B cell (primary cell): ENCODE measurements around the gene RFK. TPM values are rescaled to one million over a fixed set of nuclear protein-coding genes. Genes with fewer than 3 reads are reported as not detected.

Experiments used
- ATAC-seq: fragments of 200-7000 bp; cut with Tn5 transposase; one replicate; pipeline ENCODE4 v1.10.0; 2021; ENCODE audit warnings: low read depth, mild to moderate bottlenecking, moderate number of reproducible peaks, moderate library complexity
- CTCF ChIA-PET: fragments of 350-600 bp; sonication (Branson Sonifier 250); formaldehyde crosslinking; loops from one replicate; lab custom pipeline; 2021; ENCODE audit warnings: antibody characterized with exemption, inconsistent platforms; lab: Charles Lee
- POLR2A ChIA-PET: fragments of 350-600 bp; sonication (Branson Sonifier 250); formaldehyde crosslinking; loops from one replicate; lab custom pipeline; 2021; ENCODE audit warnings: antibody characterized with exemption; lab: Charles Lee
- DNase-seq: peaks from one replicate; pipeline ENCODE4 v3.0.0; 2013
- H2AFZ ChIP-seq: 2 replicates; pipeline ENCODE4 v1.6.1; 2012; ENCODE audit warnings: mild to moderate bottlenecking, low read depth, low read length; ENCODE audit not compliant: insufficient read depth, poor library complexity, severe bottlenecking
- H3K27ac ChIP-seq, 2 donors: 1 replicate in 1 of 2; 2 replicates in 1 of 2; pipeline ENCODE4 v1.5.1; 2012 to 2013; ENCODE audit warnings: low read length in 2 of 2, mild to moderate bottlenecking in 2 of 2, moderate library complexity in 1 of 2
- H3K27me3 ChIP-seq, 4 experiments: fragments of 200-600 bp in 1 of 4; sonication (generic) in 1 of 4; replicated peaks in 1 of 4; 1 replicate in 2 of 4; 2 replicates in 2 of 4; pipeline versions ENCODE4 v1.6.1 to v1.7.0; 2013 to 2016; ENCODE audit warnings: low read length in 3 of 4, mild to moderate bottlenecking in 2 of 4, mixed read lengths in 1 of 4, moderate library complexity in 1 of 4; ENCODE audit not compliant: insufficient read depth in 4 of 4, control insufficient read depth in 3 of 4; ENCODE audit errors: control extremely low read depth in 1 of 4
- H3K36me3 ChIP-seq, 2 experiments: replicated peaks in 1 of 2; 1 replicate in 1 of 2; 2 replicates in 1 of 2; pipeline versions ENCODE4 v1.6.1 to v1.7.1; 2013; ENCODE audit warnings: low read length in 1 of 2; ENCODE audit not compliant: insufficient read depth in 2 of 2, control insufficient read depth in 1 of 2; ENCODE audit errors: control extremely low read depth in 1 of 2, extremely low read depth in 1 of 2
- H3K4me1 ChIP-seq, 2 donors: fragments of 200-600 bp in 1 of 2; sonication (generic) in 1 of 2; 1 replicate in 1 of 2; 2 replicates in 1 of 2; pipeline versions ENCODE4 v1.5.1 to v1.6.1; 2013 to 2017; ENCODE audit warnings: low read length in 2 of 2; ENCODE audit not compliant: control insufficient read depth in 2 of 2, insufficient read depth in 2 of 2
- H3K4me2 ChIP-seq: replicated peaks from 2 replicates; pipeline ENCODE3; 2012; ENCODE audit warnings: mild to moderate bottlenecking, low read depth, low read length; ENCODE audit not compliant: poor library complexity, severe bottlenecking
- H3K4me3 ChIP-seq, 5 experiments: fragments of 200-600 bp in 1 of 5; sonication (generic) in 1 of 5; 1 replicate in 3 of 5; 2 replicates in 2 of 5; pipeline versions ENCODE4 v1.5.1 to v1.7.0; 2011 to 2016; ENCODE audit warnings: low read length in 4 of 5, mild to moderate bottlenecking in 4 of 5, low read depth in 2 of 5, control low read depth in 1 of 5, moderate library complexity in 1 of 5; ENCODE audit not compliant: insufficient read depth in 1 of 5; ENCODE audit errors: control extremely low read depth in 1 of 5, extremely low read depth in 1 of 5
- H3K79me2 ChIP-seq: fragments of 200-600 bp; sonication (generic); one replicate; pipeline ENCODE4 v1.6.0; 2016; ENCODE audit warnings: low read length; ENCODE audit not compliant: control insufficient read depth, insufficient read depth
- H3K9ac ChIP-seq: fragments of 200-600 bp; sonication (generic); 2 replicates; pipeline ENCODE4 v1.6.1; 2017; ENCODE audit warnings: mild to moderate bottlenecking, low read length, moderate library complexity
- H3K9me3 ChIP-seq, 3 donors: one replicate each; pipeline versions ENCODE4 v1.6.1 to v1.7.1; 2013; ENCODE audit warnings: low read length in 2 of 3; ENCODE audit not compliant: control insufficient read depth in 2 of 3, insufficient read depth in 1 of 3; ENCODE audit errors: control extremely low read depth in 1 of 3
- H4K20me1 ChIP-seq: 2 replicates; pipeline ENCODE4 v1.6.0; 2012; ENCODE audit warnings: mild to moderate bottlenecking, low read length; ENCODE audit not compliant: insufficient read depth, control insufficient read depth, poor library complexity, severe bottlenecking
- H3K27ac Mint-ChIP-seq: one replicate; pipeline ENCODE4 v1.8.0; 2021; ENCODE audit warnings: mixed read lengths
- H3K27me3 Mint-ChIP-seq: one replicate; pipeline ENCODE4 v1.8.0; 2021; ENCODE audit warnings: mixed read lengths
- H3K4me1 Mint-ChIP-seq: one replicate; pipeline ENCODE4 v1.8.0; 2021; ENCODE audit warnings: mixed read lengths
- H3K4me3 Mint-ChIP-seq: one replicate; pipeline ENCODE4 v1.8.0; 2021; ENCODE audit warnings: mixed read lengths
- H3K9me3 Mint-ChIP-seq: one replicate; pipeline ENCODE4 v1.8.0; 2022; ENCODE audit warnings: mixed read lengths; ENCODE audit not compliant: insufficient read depth
- CTCF ChIP-seq: fragments of 200-600 bp; IDR thresholded peaks from one replicate; pipeline ENCODE4 v1.8.0; 2022; ENCODE audit warnings: antibody characterized with exemption, mild to moderate bottlenecking
- EZH2 ChIP-seq: IDR thresholded peaks from 2 replicates; pipeline ENCODE4 v1.6.1; 2012; ENCODE audit warnings: borderline replicate concordance, low read depth, mild to moderate bottlenecking, moderate library complexity, low read length; ENCODE audit not compliant: insufficient read depth, poor library complexity, severe bottlenecking
- WGBS: methylation state at CpG from one replicate; pipeline ENCODE4 v1.1.5; 2013; ENCODE audit warnings: missing lambda C conversion rate; ENCODE audit not compliant: insufficient coverage; 5-methylcytosine and 5-hydroxymethylcytosine counted together
- intact Hi-C: fragments of 100-400 bp; cut with micrococcal nuclease; formaldehyde crosslinking; loops from one replicate; pipeline ENCODE4 v1.10.0; 2022
- polyA plus RNA-seq: library from polyadenylated mRNA; depleted of rRNA; stranded (reverse); fragments of >200 nt; gene quantifications from 2 replicates; pipeline ENCODE4 v1.2.3, GENCODE V29; 2012
- total RNA-seq, 2 donors: library from RNA; stranded (reverse); fragments of 120-200 nt in 1 of 2; gene quantifications; 1 replicate in 1 of 2; 2 replicates in 1 of 2; pipeline versions ENCODE4 v1.2.3 to v1.2.4, GENCODE V29; 2013 to 2022

The RFK gene
- total and polyA plus RNA-seq, 2 donors (not counting 1 experiment from before 2014, with no cell fraction given) = 3.4 to 9.0 TPM

GRCh38 chr9:76401580-76402354, 7.5 kb upstream of the RFK start:
- DNase-seq (no peak), ATAC-seq (no peak)
- Histone ChIP-seq H3K79me2 (no peaks in the 10 kb centered on the region), H3K4me2 (no peak overlapping the region), H3K4me1 (peaks cover 0 to 3% of the 10 kb centered on the region in 2 donors), H3K9me3 (no peaks in the 10 kb centered on the region), H3K4me3 (no peak overlapping the region), H3K27ac (no peak overlapping the region), H2AFZ (no peak overlapping the region), H3K36me3 (no peaks in the 10 kb centered on the region), H3K9ac (no peak overlapping the region), H3K27me3 (no peaks in the 10 kb centered on the region), H4K20me1 (no peaks in the 10 kb centered on the region)
- intact Hi-C loops = loop anchor here (5.0 kb wide), 1 partner anchor 586 kb away; no protein-coding TSS in a partner anchor
- no peak for TF ChIP-seq CTCF
- no peak for TF ChIP-seq EZH2
- ChIA-PET POLR2A (no interaction called here), CTCF (interaction anchor here (0.7 to 2.0 kb wide), 7 partner anchors 10 to 304 kb away, joined by 3 to 12 read pairs (median 5); no protein-coding TSS in a partner anchor)
- 88% methylated on average over 2 of the region's 3 CpGs for WGBS
- Mint-ChIP-seq H3K4me3 (no peak overlapping the region), H3K27ac (no peak overlapping the region), H3K4me1 (peaks cover 9% of the 10 kb centered on the region), H3K27me3 (no peaks in the 10 kb centered on the region), H3K9me3 (no peaks in the 10 kb centered on the region)

GRCh38 chr9:76401176-76401575, 7.0 kb upstream of the RFK start:
- Mint-ChIP-seq H3K4me1 (peaks cover 9% of the 10 kb centered on the region), H3K4me3 (no peak overlapping the region), H3K27me3 (no peaks in the 10 kb centered on the region), H3K9me3 (no peaks in the 10 kb centered on the region), H3K27ac (no peak overlapping the region)
- WGBS = no CpG with 5 or more reads among the region's 2 CpGs
- ChIA-PET CTCF (interaction anchor here (1.6 to 2.0 kb wide), 4 partner anchors 10 to 303 kb away, joined by 3 to 12 read pairs (median 6); no protein-coding TSS in a partner anchor), POLR2A (no interaction called here)
- H3K79me2 ChIP-seq = no peaks in the 10 kb centered on the region
- H3K36me3 ChIP-seq = no peaks in the 10 kb centered on the region
- no peak overlapping the region for H2AFZ ChIP-seq
- H3K9ac ChIP-seq = no peak overlapping the region
- H3K27ac ChIP-seq = no peak overlapping the region
- H4K20me1 ChIP-seq = no peaks in the 10 kb centered on the region
- peaks cover 0 to 3% of the 10 kb centered on the region in 2 donors for H3K4me1 ChIP-seq
- TF ChIP-seq EZH2 (no peak), CTCF (no peak)
- no peak overlapping the region for H3K4me2 ChIP-seq
- ATAC-seq = no peak
- H3K9me3 ChIP-seq = no peaks in the 10 kb centered on the region
- H3K27me3 ChIP-seq = no peaks in the 10 kb centered on the region
- no peak for DNase-seq
- intact Hi-C loops = loop anchor here (5.0 kb wide), 1 partner anchor 586 kb away; no protein-coding TSS in a partner anchor
- no peak overlapping the region for H3K4me3 ChIP-seq
